Middle frontal gyrus (tissue), 1 donor: Measurements from ENCODE around the gene TYW1.
"Not testable (repeated sequence)": the region's sequence is repeated elsewhere in the genome, so short reads cannot be mapped to it uniquely, and the experiment has no call there.

Source experiments
- DNase-seq: peaks from one replicate; pipeline ENCODE4 v3.0.0-alpha.2; 2015; ENCODE audit warnings: low spot score; ENCODE audit errors: extremely low spot score

The TYW1 gene

GRCh38 chr7:66994051-66994450 is 2.6 kb upstream of the TYW1 start:
- not testable (repeated sequence) for DNase-seq

GRCh38 chr7:66994691-66995049 is 2.0 kb upstream of the TYW1 start:
- DNase-seq, result not testable (repeated sequence)

DNA sequence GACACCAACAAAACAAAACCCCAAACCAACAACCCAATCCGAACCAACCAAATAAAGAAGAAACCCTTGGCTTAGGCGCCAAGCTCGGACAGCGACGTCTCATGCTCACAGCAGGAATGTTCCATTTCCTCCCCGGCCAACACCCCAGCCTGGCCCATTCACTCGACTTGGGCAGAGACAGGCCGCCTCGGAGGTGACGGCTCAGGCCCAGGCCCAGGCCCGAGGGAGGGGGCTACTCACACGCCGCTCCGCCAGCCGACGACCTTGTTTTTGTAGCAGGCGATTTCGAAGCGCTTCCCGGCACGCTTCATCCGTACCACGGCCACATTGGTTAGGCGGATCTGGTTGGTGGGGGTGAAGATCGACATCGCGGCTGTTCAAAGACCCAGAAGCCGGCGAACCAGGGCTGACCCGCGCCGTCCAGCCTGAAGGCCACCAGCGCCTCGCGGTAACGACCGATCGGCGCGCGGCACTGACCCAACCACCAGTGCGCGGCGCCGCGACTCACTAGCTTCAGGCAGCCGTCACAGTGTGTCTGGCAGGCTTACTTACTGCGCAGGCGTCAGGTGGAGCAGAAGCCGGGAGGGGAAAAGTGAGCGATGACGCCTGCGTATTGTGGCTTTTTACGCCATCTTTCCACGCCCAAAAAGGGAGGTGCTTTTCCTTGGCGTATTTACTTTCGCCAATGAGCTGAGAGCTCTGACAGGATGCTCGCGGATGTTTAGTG is 1.4 kb upstream of the TYW1 start, which contains the start of gene SBDS:
SBDS (minus strand) TSS at position 537 of the 727 bp plus-strand sequence; CDS start at position 368, 169 bp downstream.
- peak; percentile 97 for DNase-seq

DNA sequence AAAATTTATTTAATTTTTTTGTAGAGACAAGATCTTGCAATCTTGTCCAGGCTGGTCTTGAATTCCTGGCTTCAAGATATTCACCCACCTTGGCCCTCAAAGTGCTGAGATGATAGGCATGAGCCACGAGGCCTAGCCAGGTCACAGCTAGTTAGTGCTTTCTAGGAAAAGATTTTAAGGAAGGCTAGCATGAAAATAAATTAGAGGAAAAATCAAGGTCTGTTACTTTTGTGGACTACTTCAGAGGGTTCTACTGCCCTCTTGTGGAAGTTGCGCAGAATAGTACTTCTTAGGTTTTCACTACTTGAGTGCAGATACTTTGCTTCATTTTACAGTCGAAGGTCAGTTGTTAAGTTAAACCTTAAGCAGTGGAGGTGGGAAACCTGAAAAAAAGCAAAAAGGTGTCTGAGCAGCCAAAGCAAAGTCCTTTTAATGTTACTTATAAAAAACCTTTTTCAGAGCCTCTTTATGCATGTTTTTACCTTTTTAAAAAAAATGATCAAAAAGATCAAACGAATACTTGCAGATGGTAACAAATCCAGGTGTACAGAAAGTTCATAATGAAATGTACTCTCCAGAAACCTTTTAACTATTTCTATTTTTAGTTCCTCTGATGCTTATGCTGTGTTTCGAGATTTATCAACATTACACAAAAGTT is 4.1 kb downstream of the TYW1 start:
- DNase-seq, result not testable (repeated sequence)

DNA sequence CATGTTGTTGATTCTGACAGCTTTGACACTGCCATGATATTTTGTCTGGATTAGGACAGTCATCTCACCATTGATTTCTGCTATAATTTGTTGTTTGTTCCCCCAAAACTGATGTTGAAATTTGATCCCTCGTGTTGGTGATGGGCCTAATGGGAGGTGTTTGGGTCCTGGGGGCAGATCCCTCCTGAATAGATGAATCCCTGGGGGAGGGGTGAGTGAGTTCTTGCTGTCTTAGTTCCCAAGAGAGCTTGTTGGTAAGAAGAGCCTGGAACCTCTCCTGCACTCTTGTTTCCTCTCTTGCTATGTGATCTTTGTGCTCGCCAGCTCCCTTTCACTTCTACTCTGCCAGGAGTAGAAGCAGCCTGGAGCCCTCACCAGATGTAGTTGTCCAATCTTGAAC is 7.5 kb downstream of the TYW1 start:
- DNase-seq, result not testable (repeated sequence)

GRCh38 chr7:67006965-67007364 is 10.3 kb downstream of the TYW1 start:
- DNase-seq, result no peak

- no peak for DNase-seq
Observed at GRCh38 chr7:67008260-67008659, 11.6 kb downstream of the TYW1 start.

GRCh38 chr7:67009677-67010076 is 13.0 kb downstream of the TYW1 start:
- not testable (repeated sequence) for DNase-seq

GRCh38 chr7:67014076-67014622 is 17.5 kb downstream of the TYW1 start:
- not testable (repeated sequence) for DNase-seq

GRCh38 chr7:67017971-67018370 is 21.3 kb downstream of the TYW1 start:
- DNase-seq, result not testable (repeated sequence)

GRCh38 chr7:67018940-67019339 is 22.3 kb downstream of the TYW1 start:
- DNase-seq, result no peak

DNA sequence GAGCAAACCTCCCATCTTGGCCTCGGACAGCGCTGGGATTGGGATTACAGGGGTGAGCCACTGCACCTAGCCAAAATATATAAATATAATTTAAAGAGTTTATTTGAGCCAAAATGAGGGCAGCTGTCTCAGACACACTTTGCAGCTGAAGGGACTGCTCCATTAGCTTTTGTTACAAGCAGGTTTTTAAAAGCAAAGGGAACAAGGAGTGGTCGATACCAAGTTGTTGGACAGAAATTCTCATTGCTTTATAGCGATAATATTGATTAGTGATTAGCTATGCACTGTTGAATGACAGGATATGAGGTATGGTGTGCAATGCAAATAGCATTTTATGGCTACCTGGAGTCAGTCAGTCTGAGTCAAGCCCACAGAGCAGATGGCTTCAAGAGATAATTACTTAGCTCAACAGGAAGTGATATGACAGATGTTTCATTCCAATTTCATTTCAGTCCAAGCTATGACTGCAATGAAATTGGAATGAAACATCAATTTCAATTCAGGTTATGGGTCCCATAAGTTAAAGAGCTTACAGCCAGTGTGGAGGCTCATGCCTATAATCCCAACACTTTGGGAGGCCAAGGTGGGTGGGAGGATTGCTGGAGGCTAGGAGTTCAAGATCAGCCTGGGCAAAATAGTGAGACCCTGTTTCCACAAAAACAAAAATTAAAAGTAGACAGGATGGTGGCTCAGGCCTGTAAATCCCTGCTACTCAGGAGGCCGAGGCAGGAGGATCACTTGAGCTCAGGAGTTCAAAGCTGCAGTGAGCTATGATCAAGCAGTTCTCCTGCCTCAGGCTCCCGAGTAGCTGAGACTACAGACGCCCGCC is 23.1 kb downstream of the TYW1 start:
- DNase-seq, result no peak

DNA sequence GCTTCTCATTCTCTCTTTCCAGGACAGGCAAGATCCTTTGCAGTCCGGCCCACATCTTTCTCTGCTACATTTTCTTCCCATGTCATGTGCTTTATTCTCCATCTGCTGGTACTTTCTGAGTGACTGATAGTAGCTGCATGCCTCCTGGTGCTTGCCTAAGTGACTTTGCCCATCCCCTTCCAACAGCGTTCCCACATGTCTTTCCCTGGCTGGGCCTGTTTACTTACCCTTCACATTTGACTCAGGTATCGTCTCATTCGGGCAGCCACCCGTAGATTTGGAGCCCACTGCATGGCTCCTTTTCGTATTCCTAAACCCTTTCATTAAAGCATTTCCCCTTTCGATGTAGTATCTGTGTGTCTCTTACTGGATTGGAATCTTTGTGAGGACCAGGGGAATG is 24.6 kb downstream of the TYW1 start:
- DNase-seq, result no peak

DNA sequence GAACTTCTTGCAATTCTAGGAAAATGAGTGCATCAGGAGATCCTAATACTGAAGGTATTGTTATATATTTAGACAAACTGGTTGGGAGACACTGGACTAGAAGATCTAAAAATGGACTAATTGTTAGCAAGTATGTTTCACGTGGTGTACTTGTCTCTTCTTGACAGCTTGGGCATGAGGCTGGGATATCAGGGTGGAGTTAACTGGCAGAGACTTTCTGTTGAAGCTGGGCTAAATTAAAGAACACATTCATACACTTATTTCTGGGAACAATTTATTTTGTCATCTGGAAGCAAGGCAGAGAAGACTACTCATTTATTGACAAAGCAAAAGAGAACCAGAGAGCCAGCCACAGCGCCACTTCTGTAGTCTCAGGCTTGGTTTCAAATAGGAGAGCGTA is 25.9 kb downstream of the TYW1 start:
- no peak for DNase-seq

DNA sequence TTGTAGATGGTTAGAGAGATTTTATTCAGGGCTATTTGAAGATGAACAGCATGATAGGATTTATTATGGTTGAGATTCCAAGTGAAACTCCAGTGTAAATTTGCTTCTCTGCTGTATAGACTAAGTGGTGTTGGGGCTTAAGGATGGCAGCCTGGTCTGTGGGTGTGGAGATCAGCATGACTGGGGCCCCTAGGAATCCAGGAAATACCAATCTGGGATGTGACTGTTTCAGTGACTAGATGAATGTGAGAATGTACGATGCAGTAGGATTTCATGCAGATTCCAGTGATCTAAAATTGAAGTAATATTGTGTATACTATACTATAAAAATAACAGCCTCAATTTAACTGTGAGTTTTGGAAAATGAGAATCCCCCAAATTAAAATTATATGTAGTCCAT is 28.8 kb downstream of the TYW1 start:
- not testable (repeated sequence) for DNase-seq

- DNase-seq, result not testable (repeated sequence)
Observed at GRCh38 chr7:67031685-67032084, 35.1 kb downstream of the TYW1 start.

DNA sequence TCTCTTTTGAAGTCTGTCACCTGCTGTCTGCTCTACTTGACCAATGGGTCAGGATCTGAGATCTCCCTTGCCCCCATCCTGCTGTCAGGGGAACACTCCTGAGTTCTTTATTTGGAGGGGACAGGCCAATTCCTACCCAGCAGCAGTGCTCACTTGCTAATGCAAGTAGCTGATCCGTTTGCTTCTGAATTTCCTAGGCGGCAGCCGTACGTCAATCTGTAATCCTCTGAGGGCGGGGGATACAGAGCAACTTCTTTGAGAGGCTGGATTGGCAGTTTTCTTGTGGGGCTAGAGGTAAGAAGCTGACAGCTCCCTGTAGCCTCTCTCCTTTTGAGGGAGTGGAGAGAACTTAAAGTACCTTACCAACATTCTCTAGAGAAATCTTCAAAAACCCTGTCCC is 36.6 kb downstream of the TYW1 start:
- DNase-seq, result no peak

DNA sequence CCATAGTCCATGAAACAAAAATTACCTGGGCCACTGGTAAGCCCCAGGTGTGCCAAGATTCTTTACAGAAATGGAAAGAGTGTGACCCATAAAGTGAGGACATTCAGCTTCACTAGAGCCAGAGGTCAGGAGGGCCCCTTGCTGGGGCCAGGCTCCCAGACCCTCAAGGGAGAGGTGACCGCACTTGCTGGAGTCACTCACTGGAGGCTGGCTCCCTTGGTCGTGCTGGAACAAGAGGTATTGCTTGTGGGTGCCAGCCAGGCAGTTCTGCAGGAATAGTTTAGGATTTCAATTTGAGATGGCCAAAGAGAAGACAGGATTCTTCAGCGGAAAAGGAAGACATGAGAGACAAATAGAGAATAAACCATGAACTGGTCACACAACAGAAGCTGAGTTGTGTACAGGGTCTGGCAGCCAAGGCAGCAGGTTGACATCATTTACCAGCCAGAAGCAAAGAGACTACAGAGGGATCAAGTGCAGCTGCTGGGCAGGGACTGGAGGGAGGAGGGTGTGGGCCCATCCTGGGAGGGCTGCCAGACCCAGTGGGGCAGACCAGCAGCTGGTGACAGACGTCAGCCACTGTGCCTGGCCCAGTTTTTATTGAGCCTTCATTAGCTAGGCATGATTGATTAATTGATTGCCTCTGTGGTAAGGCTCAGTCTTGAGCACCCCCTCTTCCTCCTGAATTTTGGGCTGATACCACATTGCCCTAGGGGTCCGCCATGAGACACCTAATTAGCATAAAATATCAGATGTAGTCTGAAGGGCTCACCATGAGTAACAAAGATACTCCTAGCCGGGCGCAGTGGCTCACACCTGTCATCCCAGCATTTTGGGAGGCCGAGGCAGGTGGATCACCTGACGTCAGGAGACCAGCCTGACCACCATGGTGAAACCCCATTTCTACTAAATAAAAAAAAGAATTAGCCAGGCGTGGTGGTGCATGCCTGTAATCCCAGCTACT is 40.1 kb downstream of the TYW1 start:
- not testable (repeated sequence) for DNase-seq

DNA sequence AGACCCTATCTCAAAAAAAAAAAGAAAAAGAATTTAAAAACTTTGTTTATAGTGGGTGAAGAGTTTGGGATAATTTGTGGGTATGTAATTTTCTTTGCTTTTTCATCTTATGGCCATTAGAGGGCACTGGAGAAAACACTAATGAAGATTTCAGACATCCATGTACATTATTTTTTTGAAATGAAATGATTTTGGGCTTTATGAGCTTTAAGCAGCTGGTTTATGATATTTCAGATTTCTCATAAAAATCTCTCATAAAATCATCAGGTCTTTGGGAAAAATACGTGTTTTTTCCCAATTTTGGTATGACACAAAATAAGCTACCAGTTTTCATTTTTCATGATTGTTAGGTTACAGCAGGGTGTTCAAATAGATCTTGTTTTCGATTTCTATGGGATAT is 44.2 kb downstream of the TYW1 start:
- not testable (repeated sequence) for DNase-seq

DNA sequence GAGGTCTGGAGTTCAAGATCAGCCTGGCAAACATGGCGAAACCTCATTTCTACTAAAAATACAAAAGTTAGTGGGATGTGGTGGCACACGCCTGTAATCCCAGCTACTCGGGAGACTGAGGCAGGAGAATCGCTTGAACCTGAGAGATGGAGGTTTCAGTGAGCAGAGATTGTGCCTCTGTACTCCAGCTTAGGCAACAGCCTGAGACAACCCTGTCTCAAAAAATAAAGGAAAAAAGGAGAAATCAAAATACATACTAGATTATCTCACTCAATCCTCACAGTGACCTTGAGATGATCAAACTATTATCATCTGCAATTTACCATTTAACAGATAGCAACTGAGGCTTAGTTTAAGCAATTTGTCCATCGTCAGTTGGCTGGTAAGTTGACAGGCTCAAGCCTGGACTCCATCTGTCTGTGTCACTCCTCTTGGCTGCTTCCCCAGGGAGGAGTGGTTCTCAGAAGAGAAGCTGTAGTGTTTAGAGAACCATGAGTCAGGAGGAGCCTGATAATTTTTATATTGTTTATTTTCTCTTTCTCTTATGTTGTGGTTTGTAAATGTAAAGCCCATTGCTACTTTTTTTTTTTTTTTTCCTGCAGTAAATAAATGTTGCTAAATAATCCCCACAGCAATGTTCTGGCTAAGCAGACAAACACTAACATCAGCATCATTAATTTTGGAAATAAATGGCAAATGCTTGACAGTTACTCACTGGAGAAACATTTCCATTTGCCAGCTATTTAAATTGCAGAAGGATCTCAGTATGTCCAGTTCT is 46.3 kb downstream of the TYW1 start:
- DNase-seq, result peak; percentile 59
